ENCODE measurements around the gene IPMK. TPM values are rescaled to one million over a fixed set of nuclear protein-coding genes. Genes with fewer than 3 reads are reported as not detected.

IPMK gene
- polyA plus RNA-seq, 2 donors = 3.4 to 3.5 TPM

DNA sequence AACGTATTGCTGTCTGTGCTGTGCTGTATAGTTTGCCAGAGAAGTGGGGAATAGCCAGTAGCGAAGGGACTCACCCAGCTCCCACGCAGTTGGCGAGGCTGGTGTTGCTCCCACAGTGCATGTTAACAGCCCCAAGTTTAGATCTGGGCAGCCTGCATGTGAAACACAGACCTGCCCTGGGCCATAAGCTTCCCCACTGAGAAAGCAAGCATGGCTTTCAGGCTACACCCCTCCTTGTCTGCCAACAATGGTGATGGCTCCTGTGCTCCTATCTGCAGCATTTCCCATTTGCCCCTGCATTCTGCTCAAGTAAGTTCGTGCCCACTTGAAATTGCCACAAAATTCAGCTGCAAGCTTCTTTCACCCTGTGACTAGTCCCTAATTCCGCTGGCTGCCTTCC, 57.5 kb downstream of the IPMK start:
- Histone ChIP-seq H3K27ac (ENCODE audit: low read depth in 2 of 2, low read length in 1 of 2) (no peak overlapping the region), H3K4me3 (ENCODE audit: low read depth in 1 of 2, low read length in 2 of 2) (no peak overlapping the region), H3K36me3 (ENCODE audit: control insufficient read depth in 2 of 2, insufficient read depth in 2 of 2, low read length in 1 of 2) (peaks cover 2 to 4% of the 10 kb centered on the region in 2 donors), H3K4me1 (ENCODE audit: control insufficient read depth in 2 of 2, insufficient read depth in 2 of 2, low read length in 1 of 2) (peaks cover 0 to 7% of the 10 kb centered on the region in 2 donors), H3K9me3 (ENCODE audit: control insufficient read depth in 2 of 2, insufficient read depth in 1 of 2, low read depth in 1 of 2, low read length in 1 of 2) (no peaks in the 10 kb centered on the region), H3K27me3 (ENCODE audit: control insufficient read depth in 1 of 2, insufficient read depth in 2 of 2, low read length in 2 of 2) (no peaks in the 10 kb centered on the region)
- 89 to 90% methylated on average over 6 of the region's 6 CpGs for WGBS, 2 donors

DNA sequence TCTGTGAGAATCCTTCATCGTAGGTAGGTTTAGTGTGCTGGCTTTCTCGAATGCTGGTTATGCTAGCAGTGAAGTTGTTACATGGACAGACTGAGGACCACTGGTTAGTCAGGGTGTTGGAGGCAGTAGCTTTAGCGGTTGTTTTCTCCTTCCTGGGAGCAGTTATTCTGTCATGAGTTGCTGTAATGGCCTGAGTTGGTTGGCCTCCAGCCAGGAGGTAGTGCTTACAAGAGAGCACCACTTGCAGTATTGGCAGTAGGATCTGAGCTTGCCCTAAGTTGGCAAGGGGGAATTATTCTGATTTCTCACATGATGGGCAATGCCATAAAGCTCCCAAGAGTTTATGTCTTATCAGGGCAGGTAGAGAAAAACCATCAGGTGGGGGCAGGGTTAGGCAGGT, 58.0 kb downstream of the IPMK start:
- H3K27ac ChIP-seq (ENCODE audit: low read depth in 2 of 2, low read length in 1 of 2) = no peak overlapping the region
- H3K36me3 ChIP-seq (ENCODE audit: control insufficient read depth in 2 of 2, insufficient read depth in 2 of 2, low read length in 1 of 2) = peaks cover 2 to 4% of the 10 kb centered on the region in 2 donors
- H3K4me3 ChIP-seq (ENCODE audit: low read depth in 1 of 2, low read length in 2 of 2) = no peak overlapping the region
- H3K4me1 ChIP-seq (ENCODE audit: control insufficient read depth in 2 of 2, insufficient read depth in 2 of 2, low read length in 1 of 2) = peaks cover 0 to 7% of the 10 kb centered on the region in 2 donors
- no peaks in the 10 kb centered on the region for H3K9me3 ChIP-seq (ENCODE audit: control insufficient read depth in 2 of 2, insufficient read depth in 1 of 2, low read depth in 1 of 2, low read length in 1 of 2)
- WGBS, 2 donors = 85 to 93% methylated on average over 3 of the region's 3 CpGs
- no peaks in the 10 kb centered on the region for H3K27me3 ChIP-seq (ENCODE audit: control insufficient read depth in 1 of 2, insufficient read depth in 2 of 2, low read length in 2 of 2)

DNA sequence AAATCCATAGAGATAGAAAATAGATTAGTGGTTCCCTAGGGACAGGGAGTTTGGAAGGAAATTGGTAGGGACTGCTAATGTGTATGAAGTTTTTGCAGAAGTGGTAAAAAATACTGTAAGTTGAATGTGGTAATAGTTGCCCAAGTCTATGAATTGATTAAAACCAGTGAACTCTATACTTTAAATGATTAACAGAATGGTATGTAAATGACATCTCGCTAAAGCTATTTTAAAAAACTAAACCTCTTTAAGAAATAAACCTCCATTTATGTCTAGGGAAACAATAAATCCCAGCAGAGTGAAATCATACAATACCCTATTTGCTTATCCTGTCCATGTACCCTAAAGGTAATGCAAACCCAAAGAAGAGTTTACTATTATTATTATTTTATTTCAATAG, 61.4 kb downstream of the IPMK start:
- no peaks in the 10 kb centered on the region for H3K27me3 ChIP-seq (ENCODE audit: control insufficient read depth in 1 of 2, insufficient read depth in 2 of 2, low read length in 2 of 2)
- 93 to 100% methylated on average over 1 of the region's 1 CpG for WGBS, 2 donors

DNA sequence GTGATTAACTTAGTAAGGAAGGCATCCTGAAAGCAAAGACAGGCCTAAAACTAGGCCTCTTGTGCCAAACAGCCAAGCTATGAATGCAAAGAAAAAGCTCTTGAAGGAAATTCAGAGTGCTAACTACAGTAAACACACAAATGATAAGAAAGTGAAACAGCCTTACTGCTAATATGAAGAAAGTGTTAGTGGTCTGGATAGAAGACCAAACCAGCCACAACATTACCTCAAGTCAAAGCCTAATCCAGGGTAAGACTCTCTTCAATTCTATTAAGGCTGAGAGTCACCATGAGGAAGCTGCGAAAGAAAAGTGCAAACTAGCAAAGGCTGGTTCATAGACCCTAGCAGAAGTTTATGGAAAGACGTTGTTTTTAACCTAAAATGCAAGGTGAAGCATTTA, 66.0 kb downstream of the IPMK start:
- H3K27ac ChIP-seq (ENCODE audit: low read depth in 2 of 2, low read length in 1 of 2) = no peak overlapping the region
- H3K9me3 ChIP-seq (ENCODE audit: control insufficient read depth in 2 of 2, insufficient read depth in 1 of 2, low read depth in 1 of 2, low read length in 1 of 2) = no peaks in the 10 kb centered on the region
- WGBS, 2 donors = 94% methylated on average over 2 of the region's 2 CpGs
- no peak overlapping the region for H3K4me3 ChIP-seq (ENCODE audit: low read depth in 1 of 2, low read length in 2 of 2)
- no peaks in the 10 kb centered on the region for H3K36me3 ChIP-seq (ENCODE audit: control insufficient read depth in 2 of 2, insufficient read depth in 2 of 2, low read length in 1 of 2)
- no peaks in the 10 kb centered on the region for H3K27me3 ChIP-seq (ENCODE audit: control insufficient read depth in 1 of 2, insufficient read depth in 2 of 2, low read length in 2 of 2)
- H3K4me1 ChIP-seq (ENCODE audit: control insufficient read depth in 2 of 2, insufficient read depth in 2 of 2, low read length in 1 of 2) = no peaks in the 10 kb centered on the region

More for the DNA sequence above, 61.4 kb downstream of the IPMK start:
- Histone ChIP-seq H3K9me3 (ENCODE audit: control insufficient read depth in 2 of 2, insufficient read depth in 1 of 2, low read depth in 1 of 2, low read length in 1 of 2) (no peaks in the 10 kb centered on the region), H3K4me1 (ENCODE audit: control insufficient read depth in 2 of 2, insufficient read depth in 2 of 2, low read length in 1 of 2) (peaks cover 0 to 7% of the 10 kb centered on the region in 2 donors), H3K36me3 (ENCODE audit: control insufficient read depth in 2 of 2, insufficient read depth in 2 of 2, low read length in 1 of 2) (peaks cover 2 to 4% of the 10 kb centered on the region in 2 donors), H3K27ac (ENCODE audit: low read depth in 2 of 2, low read length in 1 of 2) (no peak overlapping the region), H3K4me3 (ENCODE audit: low read depth in 1 of 2, low read length in 2 of 2) (no peak overlapping the region)

DNA sequence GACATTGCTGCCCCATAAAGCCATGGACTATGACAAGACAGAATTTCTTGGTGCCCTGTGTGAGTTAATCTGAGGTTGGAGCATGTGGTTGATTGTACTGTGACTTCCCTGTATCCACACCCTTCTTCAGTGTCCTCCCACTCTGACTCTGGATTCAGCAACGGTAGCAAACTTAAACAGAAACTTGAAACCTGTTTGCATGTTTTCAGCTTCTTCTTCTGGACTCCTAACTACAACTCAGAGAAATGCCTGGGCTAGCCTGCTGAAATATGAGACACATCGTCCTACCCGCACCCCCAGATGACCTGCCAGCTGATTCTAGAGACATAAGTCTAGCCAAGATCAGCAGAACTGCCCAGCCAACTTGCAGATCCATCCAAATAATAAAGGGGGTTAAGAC, 78.4 kb downstream of the IPMK start:
- peak overlapping the region in 1 of 2 donors; percentile 22 for H3K27ac ChIP-seq (ENCODE audit: low read depth in 2 of 2, low read length in 1 of 2)
- H3K27me3 ChIP-seq (ENCODE audit: control insufficient read depth in 1 of 2, insufficient read depth in 2 of 2, low read length in 2 of 2) = no peaks in the 10 kb centered on the region

DNA sequence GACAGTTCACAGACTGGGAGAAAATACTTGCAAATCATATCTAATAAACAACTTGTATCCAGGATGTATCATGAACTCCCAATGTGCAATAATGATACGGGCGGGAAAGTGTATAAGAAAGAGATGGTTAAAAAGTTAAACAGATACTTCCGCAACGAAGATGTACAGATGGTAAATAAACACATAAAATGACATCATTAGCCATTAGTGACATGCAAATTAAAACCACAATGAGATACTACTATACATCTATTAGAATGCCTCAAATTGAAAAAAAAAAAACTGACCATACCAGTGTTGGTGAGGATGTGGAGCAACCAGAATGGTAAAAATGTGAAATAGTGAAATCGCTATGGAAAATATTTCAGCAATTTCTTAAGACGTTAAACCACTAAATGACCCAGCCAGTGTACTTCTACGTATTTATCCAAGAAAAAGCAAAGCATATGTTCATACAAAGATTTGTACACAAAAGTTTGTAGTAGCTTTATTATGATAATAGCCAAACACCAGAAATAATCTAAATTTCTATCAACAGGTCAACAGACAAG, 83.5 kb downstream of the IPMK start:
- Histone ChIP-seq H3K4me3 (ENCODE audit: low read depth in 1 of 2, low read length in 2 of 2) (no peak overlapping the region), H3K27ac (ENCODE audit: low read depth in 2 of 2, low read length in 1 of 2) (no peak overlapping the region), H3K27me3 (ENCODE audit: control insufficient read depth in 1 of 2, insufficient read depth in 2 of 2, low read length in 2 of 2) (no peaks in the 10 kb centered on the region), H3K9me3 (ENCODE audit: control insufficient read depth in 2 of 2, insufficient read depth in 1 of 2, low read depth in 1 of 2, low read length in 1 of 2) (no peaks in the 10 kb centered on the region), H3K4me1 (ENCODE audit: control insufficient read depth in 2 of 2, insufficient read depth in 2 of 2, low read length in 1 of 2) (peaks cover 0 to 3% of the 10 kb centered on the region in 2 donors), H3K36me3 (ENCODE audit: control insufficient read depth in 2 of 2, insufficient read depth in 2 of 2, low read length in 1 of 2) (no peaks in the 10 kb centered on the region)
- 94 to 95% methylated on average over 7 of the region's 7 CpGs for WGBS, 2 donors

More for the DNA sequence above, 78.4 kb downstream of the IPMK start:
- peaks cover 0 to 5% of the 10 kb centered on the region in 2 donors for H3K4me1 ChIP-seq (ENCODE audit: control insufficient read depth in 2 of 2, insufficient read depth in 2 of 2, low read length in 1 of 2)
- H3K36me3 ChIP-seq (ENCODE audit: control insufficient read depth in 2 of 2, insufficient read depth in 2 of 2, low read length in 1 of 2) = no peaks in the 10 kb centered on the region
- H3K9me3 ChIP-seq (ENCODE audit: control insufficient read depth in 2 of 2, insufficient read depth in 1 of 2, low read depth in 1 of 2, low read length in 1 of 2) = no peaks in the 10 kb centered on the region
- WGBS, 2 donors = 19 to 38% methylated on average over 3 of the region's 3 CpGs
- H3K4me3 ChIP-seq (ENCODE audit: low read depth in 1 of 2, low read length in 2 of 2) = no peak overlapping the region

DNA sequence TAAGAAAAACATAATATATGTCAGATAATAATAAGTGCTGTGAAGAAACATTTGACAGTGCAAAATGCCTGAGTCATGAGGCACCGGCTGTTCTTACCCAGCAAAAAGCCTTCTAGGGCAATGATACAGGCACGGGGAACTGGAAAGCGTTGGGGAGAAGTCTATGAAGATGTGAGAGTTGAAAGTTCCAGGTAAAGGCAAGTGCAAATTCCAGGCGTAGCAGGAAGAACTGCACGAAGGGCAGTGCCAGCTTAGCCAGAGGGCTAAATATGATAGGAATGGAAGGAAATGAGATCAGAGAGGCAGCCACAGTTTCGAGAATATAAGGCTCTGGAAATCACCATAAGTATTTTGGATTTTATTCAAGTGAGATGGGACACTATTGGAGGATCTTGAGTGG, 87.0 kb downstream of the IPMK start:
- no peaks in the 10 kb centered on the region for H3K27me3 ChIP-seq (ENCODE audit: control insufficient read depth in 1 of 2, insufficient read depth in 2 of 2, low read length in 2 of 2)
- H3K9me3 ChIP-seq (ENCODE audit: control insufficient read depth in 2 of 2, insufficient read depth in 1 of 2, low read depth in 1 of 2, low read length in 1 of 2) = no peaks in the 10 kb centered on the region
- H3K36me3 ChIP-seq (ENCODE audit: control insufficient read depth in 2 of 2, insufficient read depth in 2 of 2, low read length in 1 of 2) = no peaks in the 10 kb centered on the region
- H3K4me3 ChIP-seq (ENCODE audit: low read depth in 1 of 2, low read length in 2 of 2) = no peak overlapping the region
- 45 to 52% methylated on average over 6 of the region's 6 CpGs for WGBS, 2 donors
- H3K4me1 ChIP-seq (ENCODE audit: control insufficient read depth in 2 of 2, insufficient read depth in 2 of 2, low read length in 1 of 2) = no peaks in the 10 kb centered on the region
- no peak overlapping the region for H3K27ac ChIP-seq (ENCODE audit: low read depth in 2 of 2, low read length in 1 of 2)

DNA sequence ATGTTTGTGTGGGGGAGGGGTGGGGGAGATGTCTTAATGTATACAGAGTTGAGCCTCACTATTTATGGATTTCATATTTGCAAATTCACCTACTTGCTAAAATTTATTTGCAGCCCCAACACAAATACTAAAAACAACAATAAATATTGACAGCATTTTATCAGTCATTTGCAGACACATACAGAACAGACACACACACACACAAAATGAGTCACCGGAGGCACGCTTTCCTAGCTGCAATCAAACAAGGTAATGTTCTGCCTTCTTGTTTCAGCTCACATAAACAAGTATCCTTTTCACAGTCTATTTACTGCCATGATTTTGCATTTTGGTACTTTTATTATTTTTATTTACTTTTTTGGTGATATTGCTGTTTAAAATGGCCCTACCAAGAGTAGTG, 88.5 kb downstream of the IPMK start:
- WGBS, 2 donors = 73 to 81% methylated on average over 2 of the region's 2 CpGs

DNA sequence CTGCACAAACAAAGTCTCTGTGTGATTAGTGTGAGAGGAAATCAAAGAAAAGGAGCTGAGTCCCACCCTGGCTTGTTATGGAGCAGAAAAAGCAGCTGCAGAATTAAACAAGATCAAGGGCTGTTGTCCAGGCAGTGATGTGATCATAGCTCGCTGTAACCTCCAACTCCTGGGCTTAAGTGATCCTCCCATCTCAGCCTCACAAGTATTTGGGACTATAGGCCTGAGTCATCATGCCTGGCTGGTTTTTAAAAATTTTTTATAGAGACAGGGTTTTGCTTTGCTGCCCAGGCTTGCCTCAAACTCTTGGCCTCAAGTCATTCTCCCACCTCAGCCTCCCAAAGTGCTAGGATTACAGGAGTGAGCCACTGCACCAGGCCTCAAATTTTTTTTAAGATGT, 88.9 kb downstream of the IPMK start:
- WGBS, 2 donors = 37 to 40% methylated on average over 1 of the region's 1 CpG
- no peak overlapping the region for H3K27ac ChIP-seq (ENCODE audit: low read depth in 2 of 2, low read length in 1 of 2)

More for the DNA sequence above, 88.5 kb downstream of the IPMK start:
- no peaks in the 10 kb centered on the region for H3K9me3 ChIP-seq (ENCODE audit: control insufficient read depth in 2 of 2, insufficient read depth in 1 of 2, low read depth in 1 of 2, low read length in 1 of 2)
- no peak overlapping the region for H3K4me3 ChIP-seq (ENCODE audit: low read depth in 1 of 2, low read length in 2 of 2)
- H3K4me1 ChIP-seq (ENCODE audit: control insufficient read depth in 2 of 2, insufficient read depth in 2 of 2, low read length in 1 of 2) = no peaks in the 10 kb centered on the region
- H3K27ac ChIP-seq (ENCODE audit: low read depth in 2 of 2, low read length in 1 of 2) = no peak overlapping the region
- no peaks in the 10 kb centered on the region for H3K36me3 ChIP-seq (ENCODE audit: control insufficient read depth in 2 of 2, insufficient read depth in 2 of 2, low read length in 1 of 2)
- H3K27me3 ChIP-seq (ENCODE audit: control insufficient read depth in 1 of 2, insufficient read depth in 2 of 2, low read length in 2 of 2) = no peaks in the 10 kb centered on the region

DNA sequence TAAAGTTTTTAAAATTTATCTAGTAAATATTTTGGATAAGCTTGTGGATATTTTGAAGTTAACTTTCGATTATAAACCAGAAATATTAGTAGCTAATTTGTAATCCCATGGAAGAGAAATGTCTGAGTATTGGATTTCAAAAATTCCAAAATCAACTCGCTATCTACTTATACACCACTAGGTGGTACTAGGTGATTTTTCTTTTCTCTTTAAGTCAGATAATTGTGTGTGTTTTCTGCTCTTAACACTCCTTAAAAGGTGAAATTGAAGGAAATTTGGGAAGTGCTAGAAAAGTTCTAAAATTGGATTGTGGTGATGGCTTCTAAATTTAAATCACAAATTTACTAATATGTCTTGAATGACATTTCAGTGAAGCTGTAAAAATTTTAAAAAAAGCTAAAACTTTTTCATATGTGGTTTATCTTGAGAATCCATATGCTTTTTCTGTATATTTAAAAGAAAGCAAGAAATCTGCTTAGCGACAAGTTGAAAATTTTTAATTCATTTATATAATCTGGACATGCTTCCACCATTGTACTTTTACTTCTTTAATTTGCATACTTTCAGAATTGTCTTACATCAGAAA, 90.2 kb downstream of the IPMK start:
- Histone ChIP-seq H3K27ac (ENCODE audit: low read depth in 2 of 2, low read length in 1 of 2) (no peak overlapping the region), H3K36me3 (ENCODE audit: control insufficient read depth in 2 of 2, insufficient read depth in 2 of 2, low read length in 1 of 2) (no peaks in the 10 kb centered on the region), H3K4me1 (ENCODE audit: control insufficient read depth in 2 of 2, insufficient read depth in 2 of 2, low read length in 1 of 2) (no peaks in the 10 kb centered on the region), H3K4me3 (ENCODE audit: low read depth in 1 of 2, low read length in 2 of 2) (no peak overlapping the region), H3K27me3 (ENCODE audit: control insufficient read depth in 1 of 2, insufficient read depth in 2 of 2, low read length in 2 of 2) (no peaks in the 10 kb centered on the region), H3K9me3 (ENCODE audit: control insufficient read depth in 2 of 2, insufficient read depth in 1 of 2, low read depth in 1 of 2, low read length in 1 of 2) (no peaks in the 10 kb centered on the region)
- WGBS, 2 donors = 14 to 15% methylated on average over 3 of the region's 3 CpGs

More for the DNA sequence above, 88.9 kb downstream of the IPMK start:
- Histone ChIP-seq H3K27me3 (ENCODE audit: control insufficient read depth in 1 of 2, insufficient read depth in 2 of 2, low read length in 2 of 2) (no peaks in the 10 kb centered on the region), H3K4me1 (ENCODE audit: control insufficient read depth in 2 of 2, insufficient read depth in 2 of 2, low read length in 1 of 2) (no peaks in the 10 kb centered on the region), H3K4me3 (ENCODE audit: low read depth in 1 of 2, low read length in 2 of 2) (no peak overlapping the region), H3K36me3 (ENCODE audit: control insufficient read depth in 2 of 2, insufficient read depth in 2 of 2, low read length in 1 of 2) (no peaks in the 10 kb centered on the region), H3K9me3 (ENCODE audit: control insufficient read depth in 2 of 2, insufficient read depth in 1 of 2, low read depth in 1 of 2, low read length in 1 of 2) (no peaks in the 10 kb centered on the region)
